ENCODE data around the gene KMT2C.
A peak's percentile ranks its signal among the peaks of the same experiment; 100 is the strongest.
"Not testable (repeated sequence)": the region's sequence is repeated elsewhere in the genome, so short reads cannot be mapped to it uniquely, and the experiment has no call there.

Gene KMT2C

GRCh38 chr7:152340161-152340560 is 95.6 kb downstream of the KMT2C start:
- intact Hi-C loops (cut with DNase I): no loop called here
- no peak for DNase-seq

GRCh38 chr7:152338561-152338960 is 97.2 kb downstream of the KMT2C start:
- DNase-seq: no peak
- intact Hi-C loops (cut with DNase I): no loop called here

- peak in 15 of 42 donors; percentile 9 to 67 (median 22) for DNase-seq
- intact Hi-C loops (cut with DNase I): no loop called here
Observed at GRCh38 chr7:152336754-152337368, 98.9 kb downstream of the KMT2C start.

- intact Hi-C loops (cut with DNase I): no loop called here
- peak in 2 of 42 donors; percentile 5 to 24 for DNase-seq
Observed at GRCh38 chr7:152335900-152336571, 99.8 kb downstream of the KMT2C start.

- intact Hi-C loops (cut with DNase I): no loop called here
- DNase-seq: no peak
Observed at GRCh38 chr7:152333134-152333533, 102.7 kb downstream of the KMT2C start.

- DNase-seq: no peak
- intact Hi-C loops (cut with DNase I): no loop called here
Observed at GRCh38 chr7:152330827-152331226, 105.0 kb downstream of the KMT2C start.

- DNase-seq: no peak
- intact Hi-C loops (cut with DNase I): no loop called here
Observed at GRCh38 chr7:152329469-152329868, 106.3 kb downstream of the KMT2C start.

- no peak for DNase-seq
- intact Hi-C loops (cut with DNase I): no loop called here
Observed at GRCh38 chr7:152328234-152328633, 107.6 kb downstream of the KMT2C start.

- DNase-seq: no peak
- intact Hi-C loops (cut with DNase I): no loop called here
Observed at GRCh38 chr7:152315845-152316244, 120.0 kb downstream of the KMT2C start.

GRCh38 chr7:152313831-152314604 is 121.8 kb downstream of the KMT2C start:
- intact Hi-C loops (cut with DNase I): no loop called here
- no peak for DNase-seq

GRCh38 chr7:152313217-152313616 is 122.6 kb downstream of the KMT2C start:
- DNase-seq: no peak
- intact Hi-C loops (cut with DNase I): no loop called here

GRCh38 chr7:152312316-152312715 is 123.5 kb downstream of the KMT2C start:
- DNase-seq: no peak
- intact Hi-C loops (cut with DNase I): no loop called here

GRCh38 chr7:152307902-152308301 is 127.9 kb downstream of the KMT2C start:
- intact Hi-C loops (cut with DNase I): no loop called here
- DNase-seq: no peak

- intact Hi-C loops (cut with DNase I); DNase-seq: not testable (repeated sequence)
Observed at GRCh38 chr7:152299542-152300143, 136.2 kb downstream of the KMT2C start.

GRCh38 chr7:152292897-152293296 is 142.9 kb downstream of the KMT2C start:
- DNase-seq: no peak
- intact Hi-C loops (cut with DNase I): no loop called here

GRCh38 chr7:152286972-152287371 is 148.8 kb downstream of the KMT2C start:
- DNase-seq; intact Hi-C loops (cut with DNase I): not testable (repeated sequence)

- DNase-seq; intact Hi-C loops (cut with DNase I): not testable (repeated sequence)
Observed at GRCh38 chr7:152286219-152286618, 149.6 kb downstream of the KMT2C start.

- intact Hi-C loops (cut with DNase I); DNase-seq: not testable (repeated sequence)
Observed at GRCh38 chr7:152284998-152285397, 150.8 kb downstream of the KMT2C start.

GRCh38 chr7:152277687-152278086 is 158.1 kb downstream of the KMT2C start:
- DNase-seq; intact Hi-C loops (cut with DNase I): not testable (repeated sequence)

- intact Hi-C loops (cut with DNase I); DNase-seq: not testable (repeated sequence)
Observed at GRCh38 chr7:152270427-152270826, 165.4 kb downstream of the KMT2C start.

All from head of caudate nucleus (tissue), 42 donors.